Measurements from ENCODE around the gene TRMT112.

GRCh38 chr11:64317961-64318765 is 804 bp upstream of the TRMT112 start, which contains the start of gene PRDX5:
- TF ChIP-seq POLR2A (IDR thresholded peaks at IDR 0.05; ENCODE audit: extremely low read depth, insufficient read length) (peak; percentile 77), CTCF (IDR thresholded peaks at IDR 0.05; ENCODE audit: low read depth, low read length) (peak; percentile 15)

Measured in NB4 (cell line).